HepG2 (cell line): Measurements from ENCODE around the gene TMBIM1. TPM values are rescaled to one million over a fixed set of nuclear protein-coding genes. Genes with fewer than 3 reads are reported as not detected.

Experiments
- BRCA1 ChIP-seq: sonication (generic); formaldehyde crosslinking; IDR thresholded peaks from 2 replicates; pipeline ENCODE4 v1.4.0; 2020; ENCODE audit warnings: missing genetic modification reagents
- CREM ChIP-seq, 2 experiments: sonication (generic) in 1 of 2; formaldehyde crosslinking in 1 of 2; IDR thresholded peaks; 2 replicates each; pipeline versions ENCODE4 v1.4.0 to v1.6.1; 2016 to 2020; ENCODE audit warnings: antibody characterized with exemption in 1 of 2, mild to moderate bottlenecking in 1 of 2, missing genetic modification reagents in 1 of 2
- DZIP1 ChIP-seq: sonication (generic); formaldehyde crosslinking; IDR thresholded peaks from 2 replicates; pipeline ENCODE4 v1.5.0; 2020; ENCODE audit warnings: mild to moderate bottlenecking, missing genetic modification reagents
- HOXD1 ChIP-seq: sonication (generic); formaldehyde crosslinking; IDR thresholded peaks from 2 replicates; pipeline ENCODE4 v1.5.0; 2020; ENCODE audit warnings: missing genetic modification reagents
- IKZF1 ChIP-seq: fragments of 450-650 bp; IDR thresholded peaks from 2 replicates; pipeline ENCODE4 v1.7.1; 2016
- MIER2 ChIP-seq: IDR thresholded peaks from 2 replicates; pipeline ENCODE4 v1.6.1; 2016; ENCODE audit warnings: missing biosample characterization, missing genetic modification reagents
- MXI1 ChIP-seq: IDR thresholded peaks from 3 replicates; pipeline ENCODE4 v1.6.1; 2012; ENCODE audit warnings: low read depth, low read length, inconsistent platforms, borderline replicate concordance
- NFATC3 ChIP-seq: sonication (generic); formaldehyde crosslinking; IDR thresholded peaks from 2 replicates; pipeline ENCODE4 v1.5.1; 2020; ENCODE audit warnings: mild to moderate bottlenecking, missing genetic modification reagents
- RERE ChIP-seq: IDR thresholded peaks from 2 replicates; pipeline ENCODE4 v1.6.1; 2016; ENCODE audit warnings: low read depth, missing genetic modification reagents, missing compliant biosample characterization
- RFX1 ChIP-seq: fragments of 450-650 bp; IDR thresholded peaks from 2 replicates; pipeline ENCODE4 v1.6.1; 2017
- U2AF2 ChIP-seq: fragments of 200-400 bp; formaldehyde crosslinking; IDR thresholded peaks from 2 replicates; pipeline ENCODE4 v1.6.1; 2017; ENCODE audit warnings: low read depth, mild to moderate bottlenecking, low read length
- ZMYM2 ChIP-seq: sonication (generic); formaldehyde crosslinking; IDR thresholded peaks from 2 replicates; pipeline ENCODE4 v1.8.0; 2022; ENCODE audit warnings: mild to moderate bottlenecking, missing genetic modification reagents
- ZNF672 ChIP-seq: sonication (generic); formaldehyde crosslinking; IDR thresholded peaks from 2 replicates; pipeline ENCODE4 v1.8.1; 2022; ENCODE audit warnings: missing genetic modification reagents
- ZNF674 ChIP-seq: sonication (generic); formaldehyde crosslinking; IDR thresholded peaks from 2 replicates; pipeline ENCODE4 v1.5.0; 2020; ENCODE audit warnings: low read depth, mild to moderate bottlenecking, missing genetic modification reagents
- ZNF788 ChIP-seq: sonication (generic); formaldehyde crosslinking; IDR thresholded peaks from 2 replicates; pipeline ENCODE4 v1.5.0; 2020; ENCODE audit warnings: mild to moderate bottlenecking, missing genetic modification reagents, borderline replicate concordance
- polyA plus RNA-seq, 8 experiments: library from polyadenylated mRNA; depleted of rRNA in 3 of 8; stranded (reverse) in 7 of 8; unstranded in 1 of 8; fragments of >200 nt; fragmentation: Illumina TruSeq in 4 of 8; extraction: Trizol in 4 of 8; gene quantifications; 2 replicates each; pipeline versions ENCODE4 v1.2.1 to v1.2.3, GENCODE V29; 2011 to 2016; ENCODE audit warnings: low read depth in 4 of 8, missing spikeins in 1 of 8, mixed read lengths in 1 of 8; ENCODE audit not compliant: insufficient read depth in 1 of 8
- total RNA-seq, 5 experiments: library from RNA; depleted of rRNA; stranded (reverse); fragments of >200 nt; fragmentation: Illumina TruSeq; extraction: Trizol; gene quantifications; 2 replicates each; pipeline ENCODE4 v1.2.3, GENCODE V29; 2016; ENCODE audit warnings: low read depth in 1 of 5
- TF ChIP-seq, protein P1 (sequence below): sonication (generic); formaldehyde crosslinking; IDR thresholded peaks from 2 replicates; pipeline ENCODE4 v1.4.0; 2020; ENCODE audit warnings: missing genetic modification reagents

The TMBIM1 gene
- total and polyA plus RNA-seq, 2 of the 13 experiments (the other 11 are each of a cell fraction or from before 2014, with no cell fraction given), result 127 to 139 TPM

GRCh38 chr2:218322768-218323525 is 30.6 kb upstream of the TMBIM1 start (continued):
- TF ChIP-seq, protein P1, sequence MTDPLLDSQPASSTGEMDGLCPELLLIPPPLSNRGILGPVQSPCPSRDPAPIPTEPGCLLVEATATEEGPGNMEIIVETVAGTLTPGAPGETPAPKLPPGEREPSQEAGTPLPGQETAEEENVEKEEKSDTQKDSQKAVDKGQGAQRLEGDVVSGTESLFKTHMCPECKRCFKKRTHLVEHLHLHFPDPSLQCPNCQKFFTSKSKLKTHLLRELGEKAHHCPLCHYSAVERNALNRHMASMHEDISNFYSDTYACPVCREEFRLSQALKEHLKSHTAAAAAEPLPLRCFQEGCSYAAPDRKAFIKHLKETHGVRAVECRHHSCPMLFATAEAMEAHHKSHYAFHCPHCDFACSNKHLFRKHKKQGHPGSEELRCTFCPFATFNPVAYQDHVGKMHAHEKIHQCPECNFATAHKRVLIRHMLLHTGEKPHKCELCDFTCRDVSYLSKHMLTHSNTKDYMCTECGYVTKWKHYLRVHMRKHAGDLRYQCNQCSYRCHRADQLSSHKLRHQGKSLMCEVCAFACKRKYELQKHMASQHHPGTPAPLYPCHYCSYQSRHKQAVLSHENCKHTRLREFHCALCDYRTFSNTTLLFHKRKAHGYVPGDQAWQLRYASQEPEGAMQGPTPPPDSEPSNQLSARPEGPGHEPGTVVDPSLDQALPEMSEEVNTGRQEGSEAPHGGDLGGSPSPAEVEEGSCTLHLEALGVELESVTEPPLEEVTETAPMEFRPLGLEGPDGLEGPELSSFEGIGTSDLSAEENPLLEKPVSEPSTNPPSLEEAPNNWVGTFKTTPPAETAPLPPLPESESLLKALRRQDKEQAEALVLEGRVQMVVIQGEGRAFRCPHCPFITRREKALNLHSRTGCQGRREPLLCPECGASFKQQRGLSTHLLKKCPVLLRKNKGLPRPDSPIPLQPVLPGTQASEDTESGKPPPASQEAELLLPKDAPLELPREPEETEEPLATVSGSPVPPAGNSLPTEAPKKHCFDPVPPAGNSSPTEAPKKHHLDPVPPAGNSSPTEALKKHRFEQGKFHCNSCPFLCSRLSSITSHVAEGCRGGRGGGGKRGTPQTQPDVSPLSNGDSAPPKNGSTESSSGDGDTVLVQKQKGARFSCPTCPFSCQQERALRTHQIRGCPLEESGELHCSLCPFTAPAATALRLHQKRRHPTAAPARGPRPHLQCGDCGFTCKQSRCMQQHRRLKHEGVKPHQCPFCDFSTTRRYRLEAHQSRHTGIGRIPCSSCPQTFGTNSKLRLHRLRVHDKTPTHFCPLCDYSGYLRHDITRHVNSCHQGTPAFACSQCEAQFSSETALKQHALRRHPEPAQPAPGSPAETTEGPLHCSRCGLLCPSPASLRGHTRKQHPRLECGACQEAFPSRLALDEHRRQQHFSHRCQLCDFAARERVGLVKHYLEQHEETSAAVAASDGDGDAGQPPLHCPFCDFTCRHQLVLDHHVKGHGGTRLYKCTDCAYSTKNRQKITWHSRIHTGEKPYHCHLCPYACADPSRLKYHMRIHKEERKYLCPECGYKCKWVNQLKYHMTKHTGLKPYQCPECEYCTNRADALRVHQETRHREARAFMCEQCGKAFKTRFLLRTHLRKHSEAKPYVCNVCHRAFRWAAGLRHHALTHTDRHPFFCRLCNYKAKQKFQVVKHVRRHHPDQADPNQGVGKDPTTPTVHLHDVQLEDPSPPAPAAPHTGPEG (CRISPR knock-in tag), result 0 out of 2 replicates have a peak, but pooled peaks have one; percentile 70
- no peak for TF ChIP-seq RERE (CRISPR knock-in tag)
- peak; percentile 56; the same call in 1 of the 2 replicates for TF ChIP-seq ZNF788 (CRISPR knock-in tag)
- TF ChIP-seq MIER2 (CRISPR knock-in tag), result no peak
- TF ChIP-seq IKZF1, result no peak
- TF ChIP-seq ZNF672 (CRISPR knock-in tag), result no peak
- TF ChIP-seq ZNF674, result no peak
- TF ChIP-seq ZMYM2 (CRISPR knock-in tag), result no peak
- no peak for TF ChIP-seq HOXD1
- peak; percentile 95; the same call in 2 of the 3 replicates for TF ChIP-seq MXI1
- TF ChIP-seq RFX1, result peak; percentile 89
- TF ChIP-seq CREM (IDR thresholded peaks at IDR 0.05), result peak; percentile 65; the same call in 1 of the 2 replicates
- TF ChIP-seq CREM (CRISPR knock-in tag; IDR thresholded peaks at IDR 0.05), result no peak
- TF ChIP-seq DZIP1 (CRISPR knock-in tag), result no peak
- no peak for TF ChIP-seq U2AF2
- no peak for TF ChIP-seq BRCA1 (CRISPR knock-in tag)
- no peak for TF ChIP-seq NFATC3 (CRISPR knock-in tag)
